Subcutaneous abdominal adipose tissue (tissue), 5 donors: ENCODE measurements around the gene GNB1.

ENCODE experiments used
- H3K27ac ChIP-seq: one replicate; pipeline ENCODE4 v1.7.0; 2013; ENCODE audit warnings: low read depth, mild to moderate bottlenecking, inconsistent platforms, low read length, moderate library complexity
- H3K27me3 ChIP-seq, 5 donors: one replicate each; pipeline ENCODE4 v1.7.0; 2013; ENCODE audit warnings: low read length in 5 of 5, inconsistent platforms in 1 of 5; ENCODE audit not compliant: control insufficient read depth in 5 of 5, insufficient read depth in 4 of 5
- H3K36me3 ChIP-seq, 5 donors: one replicate each; pipeline ENCODE4 v1.7.0; 2013; ENCODE audit warnings: low read length in 5 of 5; ENCODE audit not compliant: control insufficient read depth in 5 of 5, insufficient read depth in 5 of 5
- H3K4me1 ChIP-seq, 5 donors: one replicate each; pipeline ENCODE4 v1.7.0; 2013; ENCODE audit warnings: low read length in 5 of 5, mild to moderate bottlenecking in 3 of 5, moderate library complexity in 1 of 5; ENCODE audit not compliant: control insufficient read depth in 5 of 5, insufficient read depth in 5 of 5
- H3K4me3 ChIP-seq, 5 donors: one replicate each; pipeline ENCODE4 v1.7.0; 2013; ENCODE audit warnings: low read length in 5 of 5, low read depth in 1 of 5
- H3K9ac ChIP-seq, 5 donors: one replicate each; pipeline ENCODE4 v1.7.0; 2013; ENCODE audit warnings: low read length in 5 of 5, mild to moderate bottlenecking in 4 of 5, moderate library complexity in 3 of 5
- H3K9me3 ChIP-seq, 5 donors: one replicate each; pipeline ENCODE4 v1.7.0; 2013; ENCODE audit warnings: low read length in 5 of 5; ENCODE audit not compliant: control insufficient read depth in 5 of 5
- donor health status: healthy.
- donor health status: healthy.
- donor health status: healthy.
- donor health status: healthy.
- donor health status: healthy.

Gene GNB1

GRCh38 chr1:1898246-1898933 lies 7.5 kb upstream of the GNB1 start:
- Histone ChIP-seq H3K9ac (no peak overlapping the region), H3K9me3 (peaks cover 0 to 5% (median 0%) of the 10 kb centered on the region in 5 donors), H3K27ac (no peak overlapping the region), H3K27me3 (peaks cover 0 to 12% (median 8%) of the 10 kb centered on the region in 5 donors), H3K36me3 (no peaks in the 10 kb centered on the region), H3K4me3 (no peak overlapping the region), H3K4me1 (peaks cover 0 to 15% (median 15%) of the 10 kb centered on the region in 5 donors)

DNA sequence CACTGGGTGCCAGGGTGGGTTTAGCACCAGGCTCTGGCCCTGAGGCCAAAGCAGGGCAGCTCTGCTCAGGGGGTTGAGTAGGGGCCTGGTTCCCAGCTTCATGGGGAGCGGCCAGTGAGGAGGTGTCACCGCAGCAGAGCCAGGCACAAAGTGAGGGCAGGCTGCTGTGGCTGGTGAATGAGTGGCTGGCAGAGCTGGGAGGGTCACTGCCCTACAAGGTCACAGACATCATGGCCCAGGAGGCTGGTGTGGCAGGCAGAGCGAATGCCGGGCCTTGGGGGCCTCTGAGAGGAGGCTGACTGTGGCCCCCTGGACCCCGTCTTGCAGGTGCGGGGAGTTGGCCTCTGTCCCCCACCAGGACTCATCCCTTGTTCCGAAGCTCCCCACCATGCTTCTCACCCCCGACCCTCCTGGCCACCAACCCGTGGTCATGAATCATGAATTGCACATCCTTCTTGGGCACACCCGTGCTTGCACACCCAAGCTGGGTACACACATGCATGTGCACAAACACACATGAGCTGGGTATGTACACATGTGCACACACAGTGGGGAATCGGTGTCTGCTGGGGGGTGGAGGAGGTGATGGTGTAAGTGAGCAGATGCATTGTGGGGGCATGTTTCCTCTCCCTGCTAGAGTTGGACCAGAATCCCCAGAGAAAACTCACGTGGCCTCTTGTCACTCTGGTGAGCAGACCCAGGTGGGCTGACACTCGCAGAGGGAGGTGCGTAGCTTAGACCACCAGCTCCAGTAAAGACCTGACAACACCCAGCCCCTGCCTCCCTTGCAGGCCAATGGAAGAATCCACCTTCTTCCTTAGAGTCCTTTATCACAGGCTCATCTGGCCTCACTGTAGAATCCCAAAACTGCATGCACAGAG lies 4.8 kb upstream of the GNB1 start:
- H3K27me3 ChIP-seq, result peaks cover 0 to 12% (median 5%) of the 10 kb centered on the region in 5 donors
- H3K9me3 ChIP-seq, result no peaks in the 10 kb centered on the region
- H3K9ac ChIP-seq, result no peak overlapping the region
- no peaks in the 10 kb centered on the region for H3K36me3 ChIP-seq
- H3K4me3 ChIP-seq, result no peak overlapping the region
- no peak overlapping the region for H3K27ac ChIP-seq
- peaks cover 3 to 29% (median 27%) of the 10 kb centered on the region in 5 donors for H3K4me1 ChIP-seq

DNA sequence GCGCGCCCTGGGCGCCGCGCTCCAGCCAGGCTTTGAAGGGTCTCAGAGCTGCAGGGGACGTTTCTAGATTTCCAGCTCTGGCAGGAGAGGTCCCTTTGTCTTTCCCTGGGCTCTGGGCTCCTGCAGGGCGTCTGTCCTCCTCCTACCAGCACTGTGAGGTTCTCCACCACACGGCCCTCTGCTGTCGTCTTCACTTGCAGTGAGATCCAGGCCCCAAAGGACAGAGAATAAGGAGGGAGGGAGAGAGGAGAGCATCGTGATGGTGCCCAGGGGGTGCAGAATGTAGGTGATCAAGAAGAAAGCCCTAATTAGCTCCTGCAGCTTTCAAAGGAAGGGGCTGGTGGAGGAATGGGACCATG lies 4.2 kb upstream of the GNB1 start:
- Histone ChIP-seq H3K36me3 (no peaks in the 10 kb centered on the region), H3K27me3 (peaks cover 0 to 12% (median 5%) of the 10 kb centered on the region in 5 donors), H3K9me3 (no peaks in the 10 kb centered on the region), H3K4me1 (peaks cover 3 to 29% (median 27%) of the 10 kb centered on the region in 5 donors), H3K27ac (no peak overlapping the region), H3K9ac (peak overlapping the region in 2 of 5 donors; percentile 15 to 17), H3K4me3 (peak overlapping the region in 1 of 5 donors; percentile 14)

DNA sequence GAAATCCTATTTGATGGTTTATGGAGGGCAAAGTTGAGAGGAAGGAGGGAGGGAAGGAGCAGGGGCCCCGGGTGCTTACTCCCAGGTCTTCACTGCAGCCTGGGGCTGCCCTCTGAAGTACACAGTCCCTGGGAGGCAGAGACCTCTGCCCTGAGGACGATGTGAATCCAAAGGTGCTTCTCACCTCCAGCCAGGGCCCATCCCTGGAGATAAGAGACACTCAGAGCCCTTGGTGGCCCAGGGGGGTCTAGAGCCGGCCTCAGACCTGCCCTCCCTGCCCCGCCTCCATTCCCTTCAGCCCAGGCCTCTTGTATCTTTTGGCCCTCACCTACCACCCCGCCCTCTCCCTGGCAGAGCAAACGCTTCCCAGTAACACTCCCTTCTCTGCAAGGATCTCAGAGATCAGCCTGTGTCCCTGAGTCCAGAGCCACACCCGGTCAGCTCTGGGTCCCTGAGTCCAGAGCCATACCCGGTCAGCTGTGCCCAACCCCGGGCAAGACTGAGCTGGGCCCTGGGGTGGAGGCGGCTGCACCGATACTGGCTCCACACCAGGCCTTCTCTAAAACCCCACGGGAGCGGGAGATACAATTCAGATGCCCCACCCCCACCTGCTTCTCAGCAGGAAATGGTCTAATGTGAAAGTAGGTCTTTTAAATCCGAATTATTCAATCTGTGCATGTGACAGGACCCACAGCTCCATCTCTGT lies 3.6 kb upstream of the GNB1 start:
- Histone ChIP-seq H3K4me3 (peak overlapping the region in 1 of 5 donors; percentile 14), H3K27ac (no peak overlapping the region), H3K9me3 (no peaks in the 10 kb centered on the region), H3K36me3 (no peaks in the 10 kb centered on the region), H3K9ac (peak overlapping the region in 3 of 5 donors; percentile 7 to 44 (median 15)), H3K27me3 (peaks cover 0 to 10% (median 5%) of the 10 kb centered on the region in 5 donors), H3K4me1 (peaks cover 3 to 29% (median 28%) of the 10 kb centered on the region in 5 donors)

DNA sequence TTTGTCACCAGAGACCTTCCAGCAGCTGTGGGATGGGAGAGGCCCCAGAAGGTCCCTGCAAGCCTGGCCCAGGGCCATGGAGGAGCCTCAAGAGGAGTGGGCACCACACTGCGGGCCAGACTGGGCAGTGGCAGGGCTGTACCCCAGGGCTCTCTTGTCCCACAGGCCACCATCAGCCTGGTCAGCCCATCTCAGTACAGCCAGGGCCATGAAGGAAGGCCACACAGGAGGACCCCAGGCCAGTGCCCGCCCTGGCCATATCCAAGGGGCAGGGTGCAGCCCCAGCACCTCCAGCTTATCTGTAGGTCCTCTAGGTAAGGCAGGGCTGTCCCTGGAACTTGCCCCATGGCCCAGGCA lies 3.1 kb upstream of the GNB1 start:
- Histone ChIP-seq H3K27me3 (peaks cover 0 to 10% (median 5%) of the 10 kb centered on the region in 5 donors), H3K4me1 (peaks cover 3 to 35% (median 33%) of the 10 kb centered on the region in 5 donors), H3K36me3 (no peaks in the 10 kb centered on the region), H3K9me3 (no peaks in the 10 kb centered on the region), H3K27ac (no peak overlapping the region), H3K9ac (peak overlapping the region in 1 of 5 donors; percentile 44), H3K4me3 (no peak overlapping the region)

DNA sequence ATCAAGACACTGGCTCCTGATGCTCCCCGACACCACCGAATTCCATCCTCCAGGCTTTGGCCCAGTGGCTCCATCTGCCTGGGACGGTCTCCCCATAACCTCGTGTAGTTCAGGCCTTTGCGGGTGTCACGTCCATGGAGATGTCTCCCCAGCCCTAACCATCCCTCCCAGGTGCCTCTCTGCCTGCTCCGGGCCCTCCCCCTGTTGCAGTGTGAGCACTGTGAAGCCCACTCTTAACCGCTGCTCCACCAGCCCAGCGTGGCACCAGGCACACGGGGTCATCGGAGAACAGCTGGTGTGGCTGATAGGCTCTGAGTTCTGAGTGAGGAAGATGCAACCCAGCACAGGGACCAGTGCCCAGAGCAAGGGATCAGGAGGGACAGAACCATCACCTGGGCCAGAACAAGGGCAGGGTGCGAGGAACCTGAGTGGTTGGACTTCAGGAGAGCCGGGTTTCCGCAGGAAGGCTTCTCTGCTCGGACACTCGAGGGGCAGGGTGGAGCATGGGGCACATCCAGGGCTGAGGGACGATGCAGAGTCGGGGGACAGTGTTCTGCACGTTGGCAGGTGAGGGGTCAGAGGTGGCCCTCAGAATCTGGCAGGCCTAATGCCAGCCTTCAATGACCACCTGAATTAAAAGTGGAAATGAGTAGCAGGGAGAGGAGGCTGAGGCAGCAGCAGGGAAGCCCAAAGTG lies 2.6 kb upstream of the GNB1 start:
- Histone ChIP-seq H3K4me3 (no peak overlapping the region), H3K9me3 (no peaks in the 10 kb centered on the region), H3K9ac (no peak overlapping the region), H3K36me3 (no peaks in the 10 kb centered on the region), H3K4me1 (peaks cover 5 to 40% (median 39%) of the 10 kb centered on the region in 5 donors), H3K27me3 (peaks cover 0 to 10% (median 5%) of the 10 kb centered on the region in 5 donors), H3K27ac (no peak overlapping the region)

GRCh38 chr1:1892763-1893120 lies 1.9 kb upstream of the GNB1 start:
- Histone ChIP-seq H3K27me3 (peaks cover 0 to 10% (median 5%) of the 10 kb centered on the region in 5 donors), H3K4me1 (peaks cover 5 to 47% (median 44%) of the 10 kb centered on the region in 5 donors), H3K4me3 (peak overlapping the region in 1 of 5 donors; percentile 82), H3K9me3 (no peaks in the 10 kb centered on the region), H3K27ac (no peak overlapping the region), H3K9ac (peak overlapping the region in 2 of 5 donors; percentile 20 to 86), H3K36me3 (no peaks in the 10 kb centered on the region)

GRCh38 chr1:1892079-1892762 lies 1.3 kb upstream of the GNB1 start:
- peaks cover 0 to 10% (median 5%) of the 10 kb centered on the region in 5 donors for H3K27me3 ChIP-seq
- H3K9ac ChIP-seq, result peak overlapping the region in 4 of 5 donors; percentile 62 to 86 (median 74)
- H3K36me3 ChIP-seq, result no peaks in the 10 kb centered on the region
- H3K27ac ChIP-seq, result peak overlapping the region; percentile 65
- H3K4me3 ChIP-seq, result peak overlapping the region; percentile 64 to 89 (median 73)
- peaks cover 5 to 50% (median 44%) of the 10 kb centered on the region in 5 donors for H3K4me1 ChIP-seq
- H3K9me3 ChIP-seq, result no peaks in the 10 kb centered on the region
